Measurements from ENCODE around the gene C7orf57. TPM values are rescaled to one million over a fixed set of nuclear protein-coding genes. Genes with fewer than 3 reads are reported as not detected.
"Not testable (repeated sequence)": the region's sequence is repeated elsewhere in the genome, so short reads cannot be mapped to it uniquely, and the experiment has no call there.

Gene C7orf57
- total RNA-seq, 2 donors from 2014 or later = 0.34 TPM; not detected in 1

- intact Hi-C loops (cut with DNase I) = no loop called here
- Histone ChIP-seq H3K27ac (no peak overlapping the region), H3K36me3 (no peaks in the 10 kb centered on the region), H3K4me1 (replicated peaks) (no peaks in the 10 kb centered on the region), H3K9me3 (no peaks in the 10 kb centered on the region), H3K27me3 (replicated peaks; ENCODE audit: insufficient read depth) (no peaks in the 10 kb centered on the region), H3K4me3 (no peak overlapping the region)
- no peak for DNase-seq (ENCODE audit: low spot score)
- no peak for TF ChIP-seq POLR2AphosphoS5 (IDR thresholded peaks at IDR 0.05)
- WGBS = 67% methylated on average over 1 of the region's 1 CpG
Measured at GRCh38 chr7:48077423-48077822, 42.1 kb downstream of the C7orf57 start.

- no peak overlapping the region for H3K27ac ChIP-seq
- H3K36me3 ChIP-seq = no peaks in the 10 kb centered on the region
- TF ChIP-seq POLR2AphosphoS5 (IDR thresholded peaks at IDR 0.05) (no peak), CTCF (IDR thresholded peaks at IDR 0.05) (no peak), POLR2A (IDR thresholded peaks at IDR 0.05) (no peak)
- H3K4me3 ChIP-seq = no peak overlapping the region
- WGBS = 36% methylated on average over 2 of the region's 2 CpGs
- intact Hi-C loops (cut with DNase I) = no loop called here
- no peak for DNase-seq (ENCODE audit: low spot score)
- H3K27me3 ChIP-seq (replicated peaks; ENCODE audit: insufficient read depth) = no peaks in the 10 kb centered on the region
- H3K4me1 ChIP-seq (replicated peaks) = no peaks in the 10 kb centered on the region
- no peaks in the 10 kb centered on the region for H3K9me3 ChIP-seq
Measured at GRCh38 chr7:48078470-48078869, 43.1 kb downstream of the C7orf57 start.

- H3K27ac ChIP-seq; H3K36me3 ChIP-seq; H3K9me3 ChIP-seq; DNase-seq (ENCODE audit: low spot score); intact Hi-C loops (cut with DNase I); H3K4me1 ChIP-seq (replicated peaks); H3K4me3 ChIP-seq; H3K27me3 ChIP-seq (replicated peaks; ENCODE audit: insufficient read depth): not testable (repeated sequence)
Measured at GRCh38 chr7:48082378-48082777, 47.0 kb downstream of the C7orf57 start.

- TF ChIP-seq POLR2A (IDR thresholded peaks at IDR 0.05) (no peak), CTCF (IDR thresholded peaks at IDR 0.05) (no peak), POLR2AphosphoS5 (IDR thresholded peaks at IDR 0.05) (no peak)
- Histone ChIP-seq H3K36me3 (no peaks in the 10 kb centered on the region), H3K27ac (no peak overlapping the region), H3K4me1 (replicated peaks) (no peaks in the 10 kb centered on the region), H3K4me3 (no peak overlapping the region), H3K27me3 (replicated peaks; ENCODE audit: insufficient read depth) (no peaks in the 10 kb centered on the region), H3K9me3 (no peaks in the 10 kb centered on the region)
- DNase-seq (ENCODE audit: low spot score) = no peak
- intact Hi-C loops (cut with DNase I) = no loop called here
- WGBS = 78% methylated on average over 6 of the region's 6 CpGs
Measured at GRCh38 chr7:48083114-48083830, 47.9 kb downstream of the C7orf57 start.

- no peak overlapping the region for H3K4me3 ChIP-seq
- H3K27ac ChIP-seq = no peak overlapping the region
- no peaks in the 10 kb centered on the region for H3K4me1 ChIP-seq (replicated peaks)
- TF ChIP-seq CTCF (IDR thresholded peaks at IDR 0.05) (no peak), POLR2AphosphoS5 (IDR thresholded peaks at IDR 0.05) (peak; percentile 19), POLR2A (IDR thresholded peaks at IDR 0.05) (no peak)
- intact Hi-C loops (cut with DNase I) = no loop called here
- H3K27me3 ChIP-seq (replicated peaks; ENCODE audit: insufficient read depth) = no peaks in the 10 kb centered on the region
- 71% methylated on average over 9 of the region's 9 CpGs for WGBS
- no peaks in the 10 kb centered on the region for H3K9me3 ChIP-seq
- DNase-seq (ENCODE audit: low spot score) = no peak
- H3K36me3 ChIP-seq = no peaks in the 10 kb centered on the region
Measured at GRCh38 chr7:48084727-48085432, 49.5 kb downstream of the C7orf57 start.

- H3K27me3 ChIP-seq (replicated peaks; ENCODE audit: insufficient read depth) = no peaks in the 10 kb centered on the region
- TF ChIP-seq POLR2A (IDR thresholded peaks at IDR 0.05) (no peak), CTCF (IDR thresholded peaks at IDR 0.05) (no peak), POLR2AphosphoS5 (IDR thresholded peaks at IDR 0.05) (no peak)
- H3K9me3 ChIP-seq = no peaks in the 10 kb centered on the region
- DNase-seq (ENCODE audit: low spot score) = no peak
- H3K36me3 ChIP-seq = no peaks in the 10 kb centered on the region
- H3K27ac ChIP-seq = no peak overlapping the region
- intact Hi-C loops (cut with DNase I) = no loop called here
- H3K4me1 ChIP-seq (replicated peaks) = no peaks in the 10 kb centered on the region
- no peak overlapping the region for H3K4me3 ChIP-seq
- WGBS = 82% methylated on average over 1 of the region's 1 CpG
Measured at GRCh38 chr7:48085433-48085791, 50.1 kb downstream of the C7orf57 start.
